Measurements from ENCODE around the gene PDGFRB.

PDGFRB gene

DNA sequence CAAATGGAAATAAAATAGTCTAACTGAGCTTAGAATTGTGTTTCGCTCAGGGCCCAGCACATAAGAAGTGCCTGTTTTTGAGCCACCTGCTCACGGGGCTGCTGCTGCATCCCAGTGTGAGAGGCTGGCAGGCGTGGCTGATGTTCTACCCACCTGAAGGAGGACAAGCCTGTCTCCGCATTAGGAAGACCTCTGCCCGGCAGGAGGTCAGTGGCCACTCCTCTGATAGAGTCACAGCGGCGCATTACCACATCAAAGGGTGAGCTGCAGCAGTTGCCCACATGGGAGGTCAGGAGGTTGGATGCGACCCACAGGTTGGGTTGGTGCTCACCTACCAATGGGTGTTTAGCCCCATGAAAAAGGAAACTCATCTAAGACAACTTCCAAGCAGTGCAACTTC lies 30.5 kb upstream of the PDGFRB start:
- Histone ChIP-seq H3K36me3 (ENCODE audit: control insufficient read depth in 2 of 2, insufficient read depth in 1 of 2, low read length in 2 of 2) (no peaks in the 10 kb centered on the region), H3K4me1 (ENCODE audit: control insufficient read depth, insufficient read depth, low read length) (no peaks in the 10 kb centered on the region), H3K27ac (ENCODE audit: extremely low read depth, low read depth, low read length) (no peak overlapping the region), H3K4me3 (ENCODE audit: low read depth, low read length) (no peak overlapping the region), H3K9me3 (ENCODE audit: control insufficient read depth, insufficient read depth, low read depth, low read length) (no peaks in the 10 kb centered on the region)
- CTCF ChIA-PET = interaction anchor here (0.7 kb wide), 1 partner anchor 12 kb away, joined by 3 read pairs; no protein-coding TSS in a partner anchor
- POLR2A ChIA-PET = no interaction called here
- no peak for TF ChIP-seq ZNF623 (tag by site-specific recombination; IDR thresholded peaks at IDR 0.05)
- TF ChIP-seq, protein P1, sequence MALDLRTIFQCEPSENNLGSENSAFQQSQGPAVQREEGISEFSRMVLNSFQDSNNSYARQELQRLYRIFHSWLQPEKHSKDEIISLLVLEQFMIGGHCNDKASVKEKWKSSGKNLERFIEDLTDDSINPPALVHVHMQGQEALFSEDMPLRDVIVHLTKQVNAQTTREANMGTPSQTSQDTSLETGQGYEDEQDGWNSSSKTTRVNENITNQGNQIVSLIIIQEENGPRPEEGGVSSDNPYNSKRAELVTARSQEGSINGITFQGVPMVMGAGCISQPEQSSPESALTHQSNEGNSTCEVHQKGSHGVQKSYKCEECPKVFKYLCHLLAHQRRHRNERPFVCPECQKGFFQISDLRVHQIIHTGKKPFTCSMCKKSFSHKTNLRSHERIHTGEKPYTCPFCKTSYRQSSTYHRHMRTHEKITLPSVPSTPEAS (tag by site-specific recombination; IDR thresholded peaks at IDR 0.05) = no peak

DNA sequence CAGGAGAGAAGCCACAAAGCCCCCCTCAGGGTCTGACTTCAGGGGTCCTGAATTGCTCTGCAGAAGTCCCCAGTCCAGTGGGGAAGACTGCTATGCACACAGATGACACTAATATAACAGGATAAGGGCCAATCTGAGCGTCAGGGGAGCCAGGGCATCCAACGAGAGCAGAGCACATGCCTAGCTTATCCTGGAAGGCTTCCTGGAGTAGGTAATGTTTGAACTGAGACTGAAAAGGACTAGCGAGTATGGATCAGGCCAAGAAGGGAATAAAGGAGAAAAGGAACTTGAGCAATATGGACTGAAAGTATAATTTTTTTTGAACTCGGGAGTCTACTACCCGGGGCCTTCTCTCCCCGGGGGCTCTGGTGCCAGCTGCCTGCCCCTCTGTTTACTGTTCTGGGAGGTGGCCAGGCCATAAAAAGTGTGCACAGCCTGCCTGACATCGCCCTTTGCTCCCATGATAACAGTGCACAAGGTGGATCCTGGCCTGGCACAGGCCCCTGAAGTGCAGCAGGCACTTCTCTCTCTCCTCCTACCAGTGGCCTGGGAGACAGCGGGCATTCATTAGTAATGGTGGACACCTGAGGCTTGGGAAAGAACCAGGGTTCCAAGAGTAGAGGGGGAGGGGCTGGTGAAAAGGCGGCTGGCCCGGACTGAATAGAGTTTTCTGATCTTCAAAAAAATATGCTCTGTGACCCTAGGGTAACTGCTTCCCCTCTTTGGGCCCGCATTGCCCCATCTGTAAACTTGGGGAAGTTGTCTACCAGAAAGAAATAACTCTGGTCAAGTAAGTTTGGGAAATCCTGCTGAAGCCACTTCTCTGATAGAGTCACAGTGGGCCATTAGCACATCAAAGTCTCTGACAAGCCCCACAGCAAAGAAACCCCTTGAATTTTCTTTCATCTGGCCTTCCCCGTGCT lies 29.6 kb upstream of the PDGFRB start:
- TF ChIP-seq ZIC2 (tag by site-specific recombination; IDR thresholded peaks at IDR 0.05) = 0 out of 2 replicates have a peak, but pooled peaks have one; percentile 21
- no peak for TF ChIP-seq PRDM1 (tag by site-specific recombination; IDR thresholded peaks at IDR 0.05)
- CTCF ChIA-PET = interaction anchor here (0.8 kb wide), 1 partner anchor 56 kb away, joined by 4 read pairs; no protein-coding TSS in a partner anchor
- Histone ChIP-seq H3K9me3 (ENCODE audit: control insufficient read depth, insufficient read depth, low read depth, low read length) (no peaks in the 10 kb centered on the region), H3K36me3 (ENCODE audit: control insufficient read depth in 2 of 2, insufficient read depth in 1 of 2, low read length in 2 of 2) (no peaks in the 10 kb centered on the region), H3K27ac (ENCODE audit: extremely low read depth, low read depth, low read length) (no peak overlapping the region), H3K4me3 (ENCODE audit: low read depth, low read length) (no peak overlapping the region), H3K4me1 (ENCODE audit: control insufficient read depth, insufficient read depth, low read length) (0 out of 2 replicates have a peak, but pooled peaks cover 3% of the 10 kb centered on the region)
- POLR2A ChIA-PET = no interaction called here

DNA sequence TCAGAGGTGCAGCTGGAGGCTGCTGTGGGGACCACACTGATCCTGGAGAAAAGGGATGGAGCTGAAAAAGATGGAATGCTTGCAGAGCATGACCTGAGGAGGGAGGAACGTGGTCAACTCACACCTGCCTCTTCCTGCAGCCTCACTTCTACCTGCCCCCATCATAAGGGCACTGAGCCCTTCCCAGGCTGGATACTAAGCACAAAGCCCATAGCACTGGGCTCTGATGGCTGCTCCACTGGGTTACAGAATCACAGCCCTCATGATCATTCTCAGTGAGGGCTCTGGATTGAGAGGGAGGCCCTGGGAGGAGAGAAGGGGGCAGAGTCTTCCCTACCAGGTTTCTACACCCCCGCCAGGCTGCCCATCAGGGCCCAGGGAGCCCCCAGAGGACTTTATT lies 28.4 kb upstream of the PDGFRB start:
- TF ChIP-seq ZNF404 (tag by site-specific recombination; IDR thresholded peaks at IDR 0.05) (no peak), KLF7 (tag by site-specific recombination; IDR thresholded peaks at IDR 0.05; ENCODE audit: borderline replicate concordance) (no peak), SP2 (tag by site-specific recombination; IDR thresholded peaks at IDR 0.05) (no peak), ZNF596 (tag by site-specific recombination; IDR thresholded peaks at IDR 0.05) (no peak), ZSCAN23 (tag by site-specific recombination; IDR thresholded peaks at IDR 0.05) (no peak), ZNF23 (tag by site-specific recombination; IDR thresholded peaks at IDR 0.05; ENCODE audit: borderline replicate concordance) (no peak), ZNF239 (tag by site-specific recombination; IDR thresholded peaks at IDR 0.05) (no peak)
- TF ChIP-seq, protein P2, sequence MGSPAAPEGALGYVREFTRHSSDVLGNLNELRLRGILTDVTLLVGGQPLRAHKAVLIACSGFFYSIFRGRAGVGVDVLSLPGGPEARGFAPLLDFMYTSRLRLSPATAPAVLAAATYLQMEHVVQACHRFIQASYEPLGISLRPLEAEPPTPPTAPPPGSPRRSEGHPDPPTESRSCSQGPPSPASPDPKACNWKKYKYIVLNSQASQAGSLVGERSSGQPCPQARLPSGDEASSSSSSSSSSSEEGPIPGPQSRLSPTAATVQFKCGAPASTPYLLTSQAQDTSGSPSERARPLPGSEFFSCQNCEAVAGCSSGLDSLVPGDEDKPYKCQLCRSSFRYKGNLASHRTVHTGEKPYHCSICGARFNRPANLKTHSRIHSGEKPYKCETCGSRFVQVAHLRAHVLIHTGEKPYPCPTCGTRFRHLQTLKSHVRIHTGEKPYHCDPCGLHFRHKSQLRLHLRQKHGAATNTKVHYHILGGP (tag by site-specific recombination; IDR thresholded peaks at IDR 0.05) = no peak
- TF ChIP-seq, protein P3, sequence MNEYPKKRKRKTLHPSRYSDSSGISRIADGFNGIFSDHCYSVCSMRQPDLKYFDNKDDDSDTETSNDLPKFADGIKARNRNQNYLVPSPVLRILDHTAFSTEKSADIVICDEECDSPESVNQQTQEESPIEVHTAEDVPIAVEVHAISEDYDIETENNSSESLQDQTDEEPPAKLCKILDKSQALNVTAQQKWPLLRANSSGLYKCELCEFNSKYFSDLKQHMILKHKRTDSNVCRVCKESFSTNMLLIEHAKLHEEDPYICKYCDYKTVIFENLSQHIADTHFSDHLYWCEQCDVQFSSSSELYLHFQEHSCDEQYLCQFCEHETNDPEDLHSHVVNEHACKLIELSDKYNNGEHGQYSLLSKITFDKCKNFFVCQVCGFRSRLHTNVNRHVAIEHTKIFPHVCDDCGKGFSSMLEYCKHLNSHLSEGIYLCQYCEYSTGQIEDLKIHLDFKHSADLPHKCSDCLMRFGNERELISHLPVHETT (tag by site-specific recombination; IDR thresholded peaks at IDR 0.05) = no peak
- TF ChIP-seq, protein P4, sequence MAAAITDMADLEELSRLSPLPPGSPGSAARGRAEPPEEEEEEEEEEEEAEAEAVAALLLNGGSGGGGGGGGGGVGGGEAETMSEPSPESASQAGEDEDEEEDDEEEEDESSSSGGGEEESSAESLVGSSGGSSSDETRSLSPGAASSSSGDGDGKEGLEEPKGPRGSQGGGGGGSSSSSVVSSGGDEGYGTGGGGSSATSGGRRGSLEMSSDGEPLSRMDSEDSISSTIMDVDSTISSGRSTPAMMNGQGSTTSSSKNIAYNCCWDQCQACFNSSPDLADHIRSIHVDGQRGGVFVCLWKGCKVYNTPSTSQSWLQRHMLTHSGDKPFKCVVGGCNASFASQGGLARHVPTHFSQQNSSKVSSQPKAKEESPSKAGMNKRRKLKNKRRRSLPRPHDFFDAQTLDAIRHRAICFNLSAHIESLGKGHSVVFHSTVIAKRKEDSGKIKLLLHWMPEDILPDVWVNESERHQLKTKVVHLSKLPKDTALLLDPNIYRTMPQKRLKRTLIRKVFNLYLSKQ (tag by site-specific recombination; IDR thresholded peaks at IDR 0.05; ENCODE audit: borderline replicate concordance) = no peak
- TF ChIP-seq, protein P5, sequence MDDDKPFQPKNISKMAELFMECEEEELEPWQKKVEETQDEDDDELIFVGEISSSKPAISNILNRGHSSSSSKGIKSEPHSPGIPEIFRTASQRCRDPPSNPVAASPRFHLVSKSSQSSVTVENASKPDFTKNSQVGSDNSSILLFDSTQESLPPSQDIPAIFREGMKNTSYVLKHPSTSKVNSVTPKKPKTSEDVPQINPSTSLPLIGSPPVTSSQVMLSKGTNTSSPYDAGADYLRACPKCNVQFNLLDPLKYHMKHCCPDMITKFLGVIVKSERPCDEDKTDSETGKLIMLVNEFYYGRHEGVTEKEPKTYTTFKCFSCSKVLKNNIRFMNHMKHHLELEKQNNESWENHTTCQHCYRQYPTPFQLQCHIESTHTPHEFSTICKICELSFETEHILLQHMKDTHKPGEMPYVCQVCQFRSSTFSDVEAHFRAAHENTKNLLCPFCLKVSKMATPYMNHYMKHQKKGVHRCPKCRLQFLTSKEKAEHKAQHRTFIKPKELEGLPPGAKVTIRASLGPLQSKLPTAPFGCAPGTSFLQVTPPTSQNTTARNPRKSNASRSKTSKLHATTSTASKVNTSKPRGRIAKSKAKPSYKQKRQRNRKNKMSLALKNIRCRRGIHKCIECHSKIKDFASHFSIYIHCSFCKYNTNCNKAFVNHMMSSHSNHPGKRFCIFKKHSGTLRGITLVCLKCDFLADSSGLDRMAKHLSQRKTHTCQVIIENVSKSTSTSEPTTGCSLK (tag by site-specific recombination; IDR thresholded peaks at IDR 0.05) = no peak
- CTCF ChIA-PET = interaction anchor here (0.9 to 1.0 kb wide), 2 partner anchors 9 to 22 kb away, joined by 3 to 5 read pairs; no protein-coding TSS in a partner anchor

More for the DNA sequence above, 28.4 kb upstream of the PDGFRB start:
- no peak overlapping the region for H3K4me3 ChIP-seq (ENCODE audit: low read depth, low read length)
- 0 out of 2 replicates have a peak, but pooled peaks cover 3% of the 10 kb centered on the region for H3K4me1 ChIP-seq (ENCODE audit: control insufficient read depth, insufficient read depth, low read length)
- POLR2A ChIA-PET = no interaction called here
- no peak overlapping the region for H3K27ac ChIP-seq (ENCODE audit: extremely low read depth, low read depth, low read length)
- H3K9me3 ChIP-seq (ENCODE audit: control insufficient read depth, insufficient read depth, low read depth, low read length) = no peaks in the 10 kb centered on the region
- no peaks in the 10 kb centered on the region for H3K36me3 ChIP-seq (ENCODE audit: control insufficient read depth in 2 of 2, insufficient read depth in 1 of 2, low read length in 2 of 2)

Data from HEK293 (cell line).